H1 (cell line): ENCODE data around the gene HS6ST3. TPM values are rescaled to one million over a fixed set of nuclear protein-coding genes. Genes with fewer than 3 reads are reported as not detected.

ENCODE experiments used
- CTCF ChIA-PET: fragments of 300-600 bp; sonication (Branson Sonifier 250); formaldehyde crosslinking; loops from one replicate; lab custom pipeline; 2021; ENCODE audit not compliant: partially characterized antibody; lab: Charles Lee
- POLR2A ChIA-PET: fragments of 300-600 bp; sonication (Branson Sonifier 250); formaldehyde crosslinking; loops from one replicate; lab custom pipeline; 2021; ENCODE audit warnings: inconsistent platforms; ENCODE audit not compliant: partially characterized antibody; lab: Charles Lee
- DNase-seq, 2 experiments: peaks; one replicate each; pipeline versions ENCODE4 v3.0.0 to v3.0.0-alpha.2; 2010 to 2022; ENCODE audit warnings: low spot score in 2 of 2, low read depth in 1 of 2, mixed read lengths in 1 of 2
- FAIRE-seq: peaks from 2 replicates; lab custom pipeline; 2011; peaks lifted over from hg19 to GRCh38; lab: Jason Lieb, UNC
- H2AFZ ChIP-seq: 2 replicates; pipeline ENCODE4 v1.8.1; 2012; ENCODE audit warnings: low read length, inconsistent platforms
- H2AK5ac ChIP-seq: 2 replicates; pipeline ENCODE4 v1.6.1; 2013; ENCODE audit warnings: low read depth, low read length
- H2BK120ac ChIP-seq: replicated peaks from 2 replicates; pipeline ENCODE3; 2013; ENCODE audit warnings: low read depth, low read length, inconsistent platforms
- H2BK12ac ChIP-seq: 2 replicates; pipeline ENCODE4 v1.6.1; 2013; ENCODE audit warnings: low read depth, low read length
- H2BK15ac ChIP-seq: 2 replicates; pipeline ENCODE4 v1.6.1; 2013; ENCODE audit warnings: low read length
- H2BK20ac ChIP-seq: 2 replicates; pipeline ENCODE4 v1.6.1; 2013; ENCODE audit warnings: low read length
- H2BK5ac ChIP-seq: 2 replicates; pipeline ENCODE4 v1.6.1; 2013; ENCODE audit warnings: low read depth, low read length
- H3K14ac ChIP-seq: 2 replicates; pipeline ENCODE4 v1.6.1; 2013; ENCODE audit warnings: inconsistent platforms; ENCODE audit not compliant: insufficient read length
- H3K18ac ChIP-seq: 2 replicates; pipeline ENCODE4 v1.6.1; 2013; ENCODE audit warnings: low read length; ENCODE audit errors: extremely low read depth
- H3K23ac ChIP-seq: 2 replicates; pipeline ENCODE4 v1.6.1; 2013; ENCODE audit warnings: inconsistent platforms; ENCODE audit not compliant: insufficient read length
- H3K23me2 ChIP-seq: 2 replicates; pipeline ENCODE4 v1.6.1; 2013; ENCODE audit warnings: low read depth, low read length
- H3K27ac ChIP-seq: 2 replicates; pipeline ENCODE4 v1.6.1; 2011; ENCODE audit warnings: low read depth, low read length, inconsistent platforms
- H3K27me3 ChIP-seq, 4 experiments: replicated peaks in 1 of 4; 1 replicate in 1 of 4; 2 replicates in 3 of 4; pipeline versions ENCODE4 v1.6.1 to v1.8.1; 2011 to 2013; ENCODE audit warnings: low read length in 3 of 4, mild to moderate bottlenecking in 3 of 4, inconsistent platforms in 2 of 4, mixed read lengths in 2 of 4, moderate library complexity in 1 of 4; ENCODE audit not compliant: control insufficient read depth in 3 of 4, insufficient read depth in 3 of 4; ENCODE audit errors: extremely low read depth in 1 of 4
- H3K36me3 ChIP-seq, 4 experiments: 2 replicates each; pipeline versions ENCODE4 v1.6.1 to v1.8.1; 2011 to 2013; ENCODE audit warnings: mild to moderate bottlenecking in 4 of 4, low read length in 3 of 4, moderate library complexity in 2 of 4, control low read depth in 1 of 4, inconsistent platforms in 1 of 4; ENCODE audit not compliant: insufficient read depth in 4 of 4, control insufficient read depth in 2 of 4
- H3K4ac ChIP-seq: replicated peaks from 2 replicates; pipeline ENCODE3; 2013; ENCODE audit warnings: low read length, low read depth, mixed read lengths, inconsistent platforms; ENCODE audit not compliant: insufficient read length
- H3K4me1 ChIP-seq, 4 experiments: replicated peaks in 1 of 4; 1 replicate in 1 of 4; 2 replicates in 3 of 4; pipeline versions ENCODE4 v1.6.1 to v1.8.1; 2011 to 2013; ENCODE audit warnings: low read length in 3 of 4, inconsistent platforms in 2 of 4, mixed read lengths in 1 of 4; ENCODE audit not compliant: insufficient read depth in 4 of 4, control insufficient read depth in 3 of 4
- H3K4me2 ChIP-seq, 2 experiments: 2 replicates each; pipeline versions ENCODE4 v1.6.1 to v1.8.1; 2011 to 2013; ENCODE audit warnings: low read depth in 2 of 2, low read length in 2 of 2, control low read depth in 1 of 2, inconsistent platforms in 1 of 2, mild to moderate bottlenecking in 1 of 2; ENCODE audit not compliant: insufficient read depth in 1 of 2
- H3K4me3 ChIP-seq, 4 experiments: fragments of 200-600, 300-600 bp in 1 of 4; sonication (generic), shearing (Covaris generic), sonication (Bioruptor Twin) in 1 of 4; 2 replicates each; pipeline versions ENCODE4 v1.5.1 to v1.8.1; 2011 to 2016; ENCODE audit warnings: low read length in 4 of 4, low read depth in 3 of 4, control low read depth in 2 of 4, inconsistent platforms in 2 of 4, mild to moderate bottlenecking in 2 of 4, mixed read lengths in 1 of 4, moderate library complexity in 1 of 4; ENCODE audit not compliant: insufficient read depth in 2 of 4; ENCODE audit errors: extremely low read depth in 1 of 4
- H3K56ac ChIP-seq: replicated peaks from 2 replicates; pipeline ENCODE3; 2013; ENCODE audit warnings: low read depth, mild to moderate bottlenecking, mixed read lengths, low read length, inconsistent platforms; ENCODE audit not compliant: insufficient read length
- H3K79me1 ChIP-seq: 2 replicates; pipeline ENCODE4 v1.6.1; 2013; ENCODE audit warnings: low read depth, low read length, control low read depth
- H3K79me2 ChIP-seq, 2 experiments: 2 replicates each; pipeline versions ENCODE4 v1.6.1 to v1.8.1; 2012 to 2013; ENCODE audit warnings: low read length in 2 of 2, mild to moderate bottlenecking in 2 of 2, inconsistent platforms in 1 of 2; ENCODE audit not compliant: insufficient read depth in 2 of 2, control insufficient read depth in 1 of 2
- H3K9ac ChIP-seq, 4 experiments: replicated peaks in 1 of 4; 1 replicate in 1 of 4; 2 replicates in 3 of 4; pipeline versions ENCODE4 v1.6.1 to v1.8.1; 2011 to 2013; ENCODE audit warnings: low read depth in 3 of 4, low read length in 3 of 4, control low read depth in 2 of 4, mild to moderate bottlenecking in 2 of 4, moderate library complexity in 2 of 4, inconsistent platforms in 1 of 4; ENCODE audit errors: extremely low read depth in 1 of 4
- H3K9me3 ChIP-seq, 2 experiments: 2 replicates each; pipeline versions ENCODE4 v1.6.1 to v1.8.1; 2012 to 2013; ENCODE audit warnings: mild to moderate bottlenecking in 2 of 2, moderate library complexity in 2 of 2, control low read depth in 1 of 2, inconsistent platforms in 1 of 2, low read depth in 1 of 2, low read length in 1 of 2, mixed read lengths in 1 of 2; ENCODE audit not compliant: insufficient read depth in 2 of 2
- H4K20me1 ChIP-seq, 2 experiments: replicated peaks in 1 of 2; 2 replicates each; pipeline versions ENCODE3 to v1.8.1; 2011 to 2013; ENCODE audit warnings: inconsistent platforms in 2 of 2, low read length in 2 of 2, mild to moderate bottlenecking in 1 of 2; ENCODE audit not compliant: insufficient read depth in 2 of 2, control insufficient read depth in 1 of 2
- H4K5ac ChIP-seq: 2 replicates; pipeline ENCODE4 v1.6.1; 2013; ENCODE audit warnings: low read length, low read depth, mixed read lengths, inconsistent platforms; ENCODE audit not compliant: insufficient read length
- H4K8ac ChIP-seq: 2 replicates; pipeline ENCODE4 v1.8.0; 2013; ENCODE audit warnings: mild to moderate bottlenecking, moderate library complexity, low read length, inconsistent platforms; ENCODE audit not compliant: insufficient read depth; ENCODE audit errors: extremely low read depth
- H4K91ac ChIP-seq: replicated peaks from 2 replicates; pipeline ENCODE3; 2013; ENCODE audit warnings: low read length, mixed read lengths, inconsistent platforms; ENCODE audit not compliant: insufficient read length
- ASH2L ChIP-seq: fragments of 200-600, 300-600 bp; sonication (generic); IDR thresholded peaks from one replicate; pipeline ENCODE4 v1.7.1; 2017; ENCODE audit warnings: low read length
- BRCA1 ChIP-seq: IDR thresholded peaks from 2 replicates; pipeline ENCODE4 v1.6.1; 2012; ENCODE audit warnings: low read depth, low read length, improper control_type of control experiment
- JUND ChIP-seq: IDR thresholded peaks from 2 replicates; pipeline ENCODE4 v1.6.1; 2011; ENCODE audit warnings: mild to moderate bottlenecking, improper control_type of control experiment, low read length
- PHF8 ChIP-seq: fragments of 200-600 bp; sonication (generic); conservative IDR thresholded peaks from 2 replicates; pipeline ENCODE4 v1.7.1; 2012; ENCODE audit warnings: low read depth, mild to moderate bottlenecking, inconsistent platforms, low read length, moderate library complexity
- POLR2AphosphoS5 ChIP-seq: IDR thresholded peaks from 2 replicates; pipeline ENCODE4 v1.6.1; 2011; ENCODE audit warnings: low read depth, low read length
- RBBP5 ChIP-seq: IDR thresholded peaks from 2 replicates; pipeline ENCODE4 v1.7.1; 2012; ENCODE audit warnings: low read depth, mild to moderate bottlenecking, inconsistent platforms, low read length, moderate library complexity, borderline replicate concordance
- RFX5 ChIP-seq: IDR thresholded peaks from 2 replicates; pipeline ENCODE4 v1.6.1; 2011; ENCODE audit warnings: low read depth, low read length, improper control_type of control experiment, borderline replicate concordance
- RNF2 ChIP-seq: fragments of 200-900, 300-1000 bp; sonication (generic); IDR thresholded peaks from 2 replicates; pipeline ENCODE4 v1.7.1; 2016; ENCODE audit warnings: borderline replicate concordance, low read depth, mild to moderate bottlenecking, antibody characterized with exemption, low read length; ENCODE audit not compliant: poor library complexity, severe bottlenecking; ENCODE audit errors: missing control alignments
- TAF1 ChIP-seq: IDR thresholded peaks from 2 replicates; pipeline ENCODE4 v1.6.1; 2011; ENCODE audit warnings: mild to moderate bottlenecking, low read depth, low read length
- TEAD4 ChIP-seq: IDR thresholded peaks from 2 replicates; pipeline ENCODE4 v1.6.1; 2012; ENCODE audit warnings: low read depth, low read length, inconsistent platforms, mixed read lengths
- YY1 ChIP-seq: IDR thresholded peaks from 2 replicates; pipeline ENCODE4 v1.6.1; 2011; ENCODE audit warnings: low read depth, mild to moderate bottlenecking, low read length
- ZNF274 ChIP-seq: IDR thresholded peaks from 2 replicates; pipeline ENCODE4 v1.7.0; 2012; ENCODE audit warnings: low read length, borderline replicate concordance; ENCODE audit errors: extremely low read depth
- WGBS, 2 experiments: shearing (Covaris generic) in 1 of 2; methylation state at CpG; one replicate each; pipeline versions ENCODE4 v1.1.6 to v1.1.7; 2013 to 2015; ENCODE audit warnings: low lambda C conversion rate in 2 of 2, mixed read lengths in 2 of 2, inconsistent platforms in 1 of 2, low coverage in 1 of 2, missing lambda C conversion rate in 1 of 2; ENCODE audit not compliant: insufficient replicate concordance in 2 of 2, insufficient coverage in 1 of 2, insufficient read length in 1 of 2; ENCODE audit errors: extremely low coverage in 1 of 2, missing lambda C conversion rate in 1 of 2; 5-methylcytosine and 5-hydroxymethylcytosine counted together
- polyA plus RNA-seq, 7 experiments: library from polyadenylated mRNA; depleted of rRNA in 3 of 7; stranded (reverse) in 5 of 7; unstranded in 2 of 7; fragments of >200 nt in 5 of 7; fragments of 200-250 nt in 2 of 7; gene quantifications; 1 replicate in 5 of 7; 2 replicates in 1 of 7; 4 replicates in 1 of 7; pipeline versions ENCODE4 v1.2.1 to v1.2.3, GENCODE V29; 2011 to 2013; ENCODE audit warnings: missing spikeins in 2 of 7, mixed read lengths in 2 of 7
- total RNA-seq: library from RNA; stranded (reverse); fragmentation: NEBNext Ultra II Directional; extraction: Animal tissue kit (Norgen Biotek cat#: 25700); gene quantifications from 2 replicates; pipeline ENCODE4 v1.2.1, GENCODE V29; 2021
- TF ChIP-seq, protein P1 (sequence below): IDR thresholded peaks from 2 replicates; pipeline ENCODE4 v1.6.1; 2011; ENCODE audit warnings: low read depth, mild to moderate bottlenecking, low read length; ENCODE audit not compliant: insufficient read depth

The HS6ST3 gene
- total and polyA plus RNA-seq, 2 of the 8 experiments (the other 6 are each of a cell fraction or from before 2014, with no cell fraction given), result 0.45 to 1.2 TPM

DNA sequence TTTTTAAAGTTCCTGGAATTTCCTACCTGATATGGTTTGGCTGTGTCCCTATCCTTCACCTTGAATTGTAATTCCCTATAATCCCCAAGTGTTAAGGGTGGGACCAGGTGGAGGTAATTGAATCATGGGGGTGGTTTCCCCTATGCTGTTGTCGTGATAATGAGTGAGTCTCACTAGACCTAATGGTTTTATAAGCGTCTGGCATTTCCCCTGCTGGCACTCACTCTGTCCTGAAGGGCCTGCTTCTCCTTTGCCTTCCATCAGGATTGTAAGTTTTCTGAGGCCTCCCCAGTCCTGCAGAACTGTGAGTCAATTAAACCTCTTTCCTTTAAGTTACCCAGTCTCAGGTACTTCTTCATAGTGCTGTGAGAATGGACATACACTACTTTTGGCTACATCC lies 298.7 kb downstream of the HS6ST3 start:
- Histone ChIP-seq H3K4ac (no peak overlapping the region), H3K23me2 (no peaks in the 10 kb centered on the region)
- TF ChIP-seq ZNF274 (no peak), TAF1 (no peak), BRCA1 (no peak), JUND (no peak), RFX5 (no peak), PHF8 (no peak), POLR2AphosphoS5 (no peak), TEAD4 (no peak), ASH2L (no peak), YY1 (no peak), RNF2 (no peak), RBBP5 (no peak)
- TF ChIP-seq, protein P1, sequence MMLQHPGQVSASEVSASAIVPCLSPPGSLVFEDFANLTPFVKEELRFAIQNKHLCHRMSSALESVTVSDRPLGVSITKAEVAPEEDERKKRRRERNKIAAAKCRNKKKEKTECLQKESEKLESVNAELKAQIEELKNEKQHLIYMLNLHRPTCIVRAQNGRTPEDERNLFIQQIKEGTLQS, result no peak
- TF ChIP-seq, all 59 proteins: peak for 0
- no peak overlapping the region for H2BK5ac ChIP-seq
- no peak overlapping the region for H2BK12ac ChIP-seq
- no peak overlapping the region for H3K9ac ChIP-seq
- no peak overlapping the region for H4K91ac ChIP-seq
- WGBS, 2 experiments, result 38% methylated on average over 2 of the region's 2 CpGs; no CpG with 5 or more reads in 1 of the 2 experiments
- FAIRE-seq (no peak), DNase-seq (no peak)
- peaks cover 0 to 1% (median 0%) of the 10 kb centered on the region in 4 experiments; a peak in 1 of 7 replicates for H3K27me3 ChIP-seq
- H3K9me3 ChIP-seq, result no peaks in the 10 kb centered on the region
- H3K56ac ChIP-seq, result no peak overlapping the region
- no peak overlapping the region for H2BK15ac ChIP-seq
- no peaks in the 10 kb centered on the region for H3K36me3 ChIP-seq
- ChIA-PET POLR2A (no interaction called here), CTCF (interaction anchor here (0.6 kb wide), 1 partner anchor 429 kb away, joined by 3 read pairs; no protein-coding TSS in a partner anchor)
- H3K79me1 ChIP-seq, result no peaks in the 10 kb centered on the region
- H2BK120ac ChIP-seq, result no peak overlapping the region
- H4K5ac ChIP-seq, result no peak overlapping the region
- H3K27ac ChIP-seq, result no peak overlapping the region
- H3K4me2 ChIP-seq, result no peak overlapping the region
- no peak overlapping the region for H2AK5ac ChIP-seq
- H4K8ac ChIP-seq, result no peak overlapping the region
- H2BK20ac ChIP-seq, result no peak overlapping the region
- H3K4me3 ChIP-seq, result no peak overlapping the region
- H3K4me1 ChIP-seq, result no peaks in the 10 kb centered on the region
- no peak overlapping the region for H2AFZ ChIP-seq
- H3K14ac ChIP-seq, result no peak overlapping the region
- no peaks in the 10 kb centered on the region for H4K20me1 ChIP-seq
- no peak overlapping the region for H3K23ac ChIP-seq
- H3K79me2 ChIP-seq, result no peaks in the 10 kb centered on the region
- H3K18ac ChIP-seq, result no peak overlapping the region
